ENCODE measurements around the gene NMRK2. TPM values are rescaled to one million over a fixed set of nuclear protein-coding genes. Genes with fewer than 3 reads are reported as not detected.
A peak's percentile ranks its signal among the peaks of the same experiment; 100 is the strongest.
"Not testable (repeated sequence)": the region's sequence is repeated elsewhere in the genome, so short reads cannot be mapped to it uniquely, and the experiment has no call there.

NMRK2 gene
- total RNA-seq, 4 donors from 2014 or later, result 0.39 to 2.1 (median 0.69) TPM; not detected in 1

GRCh38 chr19:3950871-3951861 lies 18.3 kb downstream of the NMRK2 start:
- intact Hi-C loops (cut with DNase I), result no loop called here
- no peak for DNase-seq (ENCODE audit: extremely low spot score)
- Histone ChIP-seq H3K27me3 (no peaks in the 10 kb centered on the region), H3K4me1 (peaks cover 28 to 70% (median 60%) of the 10 kb centered on the region in 4 donors), H3K4me3 (peak overlapping the region; percentile 41 to 50 (median 47)), H3K36me3 (peaks cover 0 to 12% (median 7%) of the 10 kb centered on the region in 4 donors), H3K27ac (replicated peaks in 1 of 4) (peak overlapping the region; percentile 88 to 91 (median 88)), H3K9me3 (no peaks in the 10 kb centered on the region)
- 32% methylated on average over 23 of the region's 41 CpGs for WGBS
- no peak for TF ChIP-seq CTCF (IDR thresholded peaks at IDR 0.05)
- no peak for TF ChIP-seq EP300 (IDR thresholded peaks at IDR 0.05)
- TF ChIP-seq POLR2A (IDR thresholded peaks at IDR 0.05; ENCODE audit: low read depth), result no peak
- peak; percentile 67 to 69 for TF ChIP-seq POLR2AphosphoS5 (IDR thresholded peaks at IDR 0.05)

GRCh38 chr19:3952755-3953276 lies 19.9 kb downstream of the NMRK2 start:
- H3K4me1 ChIP-seq, result peaks cover 28 to 75% (median 60%) of the 10 kb centered on the region in 4 donors
- H3K27ac ChIP-seq (replicated peaks in 1 of 4), result peak overlapping the region; percentile 88 to 91 (median 88)
- H3K4me3 ChIP-seq; H3K9me3 ChIP-seq; H3K27me3 ChIP-seq; DNase-seq (ENCODE audit: extremely low spot score); intact Hi-C loops (cut with DNase I): not testable (repeated sequence)
- TF ChIP-seq POLR2AphosphoS5 (IDR thresholded peaks at IDR 0.05), result peak in 1 of 2 donors; percentile 12
- H3K36me3 ChIP-seq, result peaks cover 2 to 26% (median 21%) of the 10 kb centered on the region in 4 donors
- WGBS, result 79% methylated on average over 9 of the region's 9 CpGs

- H3K36me3 ChIP-seq, result peaks cover 15 to 39% (median 34%) of the 10 kb centered on the region in 4 donors
- intact Hi-C loops (cut with DNase I), result no loop called here
- WGBS, result 60% methylated on average over 12 of the region's 12 CpGs
- H3K9me3 ChIP-seq, result no peaks in the 10 kb centered on the region
- peaks cover 28 to 82% (median 63%) of the 10 kb centered on the region in 4 donors for H3K4me1 ChIP-seq
- peak overlapping the region; percentile 88 to 91 (median 88) for H3K27ac ChIP-seq (replicated peaks in 1 of 4)
- H3K27me3 ChIP-seq, result no peaks in the 10 kb centered on the region
- TF ChIP-seq POLR2AphosphoS5 (IDR thresholded peaks at IDR 0.05) (peak; percentile 18 to 36), CTCF (IDR thresholded peaks at IDR 0.05) (no peak)
- no peak overlapping the region for H3K4me3 ChIP-seq
- DNase-seq (ENCODE audit: extremely low spot score), result no peak
Observed at GRCh38 chr19:3954107-3954506, 21.2 kb downstream of the NMRK2 start.

- peaks cover 28 to 73% (median 56%) of the 10 kb centered on the region in 4 donors for H3K4me1 ChIP-seq
- intact Hi-C loops (cut with DNase I); DNase-seq (ENCODE audit: extremely low spot score); H3K4me3 ChIP-seq; H3K27me3 ChIP-seq; H3K9me3 ChIP-seq: not testable (repeated sequence)
- WGBS, result 83% methylated on average over 13 of the region's 13 CpGs
- H3K36me3 ChIP-seq, result peaks cover 26 to 51% (median 45%) of the 10 kb centered on the region in 4 donors
- H3K27ac ChIP-seq (replicated peaks in 1 of 4), result peak overlapping the region; percentile 88 to 91 (median 88)
Observed at GRCh38 chr19:3955276-3955675, 22.4 kb downstream of the NMRK2 start.

GRCh38 chr19:3955688-3956087 lies 22.8 kb downstream of the NMRK2 start:
- H3K27me3 ChIP-seq, result no peaks in the 10 kb centered on the region
- no peak for DNase-seq (ENCODE audit: extremely low spot score)
- WGBS, result 90% methylated on average over 2 of the region's 10 CpGs
- H3K4me3 ChIP-seq, result no peak overlapping the region
- H3K27ac ChIP-seq (replicated peaks in 1 of 4), result peak overlapping the region; percentile 88 to 91 (median 88)
- H3K9me3 ChIP-seq, result no peaks in the 10 kb centered on the region
- no peak for TF ChIP-seq CTCF (IDR thresholded peaks at IDR 0.05)
- no peak for TF ChIP-seq POLR2AphosphoS5 (IDR thresholded peaks at IDR 0.05)
- no peak for TF ChIP-seq POLR2A (IDR thresholded peaks at IDR 0.05; ENCODE audit: low read depth)
- no peak for TF ChIP-seq EP300 (IDR thresholded peaks at IDR 0.05)
- intact Hi-C loops (cut with DNase I), result no loop called here
- H3K36me3 ChIP-seq, result peaks cover 30 to 55% (median 49%) of the 10 kb centered on the region in 4 donors
- peaks cover 25 to 69% (median 52%) of the 10 kb centered on the region in 4 donors for H3K4me1 ChIP-seq

Data from esophagus muscularis mucosa (tissue), 4 donors.